DMS153 (cell line): ENCODE results near the gene CDKAL1.

ENCODE experiments used
- DNase-seq: peaks from one replicate; lab custom pipeline; 2025; lab: John Stamatoyannopoulos, UW

The CDKAL1 gene

GRCh38 chr6:21141616-21142303, 607.5 kb downstream of the CDKAL1 start:
- DNase-seq: no peak

GRCh38 chr6:21142741-21143140, 608.5 kb downstream of the CDKAL1 start:
- DNase-seq: no peak

GRCh38 chr6:21143645-21144044, 609.4 kb downstream of the CDKAL1 start:
- no peak for DNase-seq

GRCh38 chr6:21144928-21145327, 610.7 kb downstream of the CDKAL1 start:
- DNase-seq: no peak

- no peak for DNase-seq
Measured at GRCh38 chr6:21147995-21148394, 613.7 kb downstream of the CDKAL1 start.

GRCh38 chr6:21149470-21149869, 615.2 kb downstream of the CDKAL1 start:
- no peak for DNase-seq

- DNase-seq: no peak
Measured at GRCh38 chr6:21150667-21151066, 616.4 kb downstream of the CDKAL1 start.

DNA sequence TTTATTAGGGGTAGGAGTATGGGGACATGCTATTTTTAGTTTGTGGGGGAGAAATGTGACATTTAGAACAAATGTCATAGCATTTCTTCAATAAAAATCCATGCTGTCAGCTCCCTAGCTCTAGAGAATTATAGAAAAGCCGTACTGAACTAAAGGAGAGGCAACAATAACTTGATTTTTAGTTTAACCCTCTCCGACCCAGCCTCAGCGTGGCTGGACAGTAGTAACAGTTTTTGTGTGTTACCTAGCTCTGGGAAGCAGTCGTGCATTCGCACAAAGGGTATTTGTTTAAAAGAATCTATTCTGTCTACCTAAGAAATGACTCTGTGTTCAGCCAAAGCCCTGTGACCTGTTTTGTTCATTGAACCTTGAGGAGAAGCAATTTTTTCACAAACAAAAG, 616.9 kb downstream of the CDKAL1 start:
- DNase-seq: no peak

DNA sequence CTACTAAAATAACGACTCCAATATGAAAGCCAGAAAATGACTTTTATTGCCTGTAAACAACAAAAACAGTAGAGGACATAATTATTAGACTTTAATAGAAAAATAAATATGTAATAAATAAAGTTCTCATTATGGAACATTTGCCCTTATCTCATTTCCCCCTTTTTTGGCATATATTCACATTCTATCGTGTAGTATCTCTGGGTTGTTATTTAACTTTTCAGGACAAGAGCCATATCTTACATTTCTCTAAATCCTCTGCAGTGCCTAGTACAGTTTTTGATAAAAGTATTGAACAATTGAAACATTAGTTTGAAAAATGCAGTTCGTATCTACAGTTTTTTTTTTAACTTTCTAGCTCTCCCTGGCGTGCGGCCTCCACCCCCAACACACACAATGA, 617.3 kb downstream of the CDKAL1 start:
- DNase-seq: no peak

DNA sequence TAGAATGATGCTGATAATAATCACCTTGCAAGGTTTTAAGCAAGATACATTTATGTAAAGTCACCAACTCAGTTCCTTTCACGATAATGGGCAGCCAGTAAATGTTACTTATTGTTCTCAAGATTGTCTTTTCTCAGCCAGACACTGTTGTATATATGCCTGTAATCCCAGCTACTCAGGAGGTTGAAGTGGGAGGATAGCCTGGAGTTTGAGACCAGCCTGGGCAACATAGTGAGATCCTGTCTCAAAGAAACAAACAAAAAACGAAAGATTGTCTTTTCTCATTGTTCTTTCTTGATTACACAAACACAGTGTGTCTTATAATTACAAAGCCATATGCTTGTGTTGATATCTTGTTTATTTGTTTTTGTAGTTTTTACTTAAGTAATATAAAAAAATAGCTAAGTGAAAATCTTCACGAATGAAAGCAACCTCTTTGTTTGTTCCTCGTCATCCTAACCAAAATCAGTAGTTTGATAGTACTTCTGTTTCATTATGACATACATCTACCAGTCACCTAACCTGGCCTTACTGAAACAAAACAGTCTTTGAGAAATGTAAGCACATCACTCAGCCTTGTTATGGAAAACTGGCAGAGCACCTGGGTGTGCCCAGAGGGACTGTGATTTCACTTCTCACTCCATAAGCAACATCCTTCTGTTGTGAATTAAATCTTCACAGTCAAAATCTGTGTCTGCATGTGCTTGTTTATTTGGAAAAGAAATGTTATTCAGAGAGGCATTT, 623.1 kb downstream of the CDKAL1 start:
- peak; percentile 26 for DNase-seq

GRCh38 chr6:21158149-21158548, 623.9 kb downstream of the CDKAL1 start:
- DNase-seq: no peak

- no peak for DNase-seq
Measured at GRCh38 chr6:21158873-21159272, 624.6 kb downstream of the CDKAL1 start.

GRCh38 chr6:21159465-21159864, 625.2 kb downstream of the CDKAL1 start:
- DNase-seq: no peak

- DNase-seq: no peak
Measured at GRCh38 chr6:21161707-21162106, 627.5 kb downstream of the CDKAL1 start.

GRCh38 chr6:21163110-21163837, 629.0 kb downstream of the CDKAL1 start:
- no peak for DNase-seq

DNA sequence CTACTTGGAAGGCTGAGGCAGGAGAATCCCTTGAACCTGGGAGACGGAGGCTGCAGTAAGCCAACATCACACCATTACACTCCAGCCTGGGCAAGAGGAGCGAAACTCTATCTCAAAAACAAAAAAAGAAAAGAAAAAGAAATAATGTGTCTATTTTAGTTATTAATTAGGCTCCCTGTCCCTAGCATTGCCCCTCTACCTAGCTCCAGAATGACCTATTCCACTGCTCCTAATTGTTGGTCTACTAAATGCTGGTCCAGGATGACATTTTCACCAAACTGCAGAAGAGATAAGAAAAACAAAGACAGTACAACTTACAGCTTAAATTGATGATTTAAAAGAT, 629.6 kb downstream of the CDKAL1 start:
- DNase-seq: no peak

DNA sequence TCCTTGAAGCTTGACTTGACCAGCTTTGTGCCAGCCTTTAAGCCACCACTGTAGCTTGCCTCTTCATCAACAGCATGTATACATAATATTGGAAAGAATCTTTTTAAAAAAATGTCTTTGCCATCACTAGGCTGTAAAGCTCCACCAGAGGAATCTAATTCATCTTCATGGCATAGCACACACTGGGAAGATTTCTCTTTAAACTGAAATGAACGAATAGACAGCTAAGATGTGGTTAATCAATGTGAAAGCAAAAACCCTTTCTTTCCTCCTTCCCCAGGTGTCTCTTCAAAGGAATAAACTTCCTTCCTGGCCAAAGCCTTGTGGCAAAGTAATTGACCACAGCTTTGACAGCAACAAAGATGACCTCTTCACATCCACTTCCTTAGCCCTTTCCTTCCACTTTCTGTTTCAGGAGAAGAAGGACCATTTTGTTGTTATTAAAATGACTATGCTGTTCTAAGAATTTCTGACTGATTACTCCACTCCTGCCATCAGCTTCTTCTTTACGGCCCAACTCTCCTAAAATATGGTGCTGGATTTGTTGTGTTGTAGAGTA, 630.6 kb downstream of the CDKAL1 start:
- DNase-seq: no peak

DNA sequence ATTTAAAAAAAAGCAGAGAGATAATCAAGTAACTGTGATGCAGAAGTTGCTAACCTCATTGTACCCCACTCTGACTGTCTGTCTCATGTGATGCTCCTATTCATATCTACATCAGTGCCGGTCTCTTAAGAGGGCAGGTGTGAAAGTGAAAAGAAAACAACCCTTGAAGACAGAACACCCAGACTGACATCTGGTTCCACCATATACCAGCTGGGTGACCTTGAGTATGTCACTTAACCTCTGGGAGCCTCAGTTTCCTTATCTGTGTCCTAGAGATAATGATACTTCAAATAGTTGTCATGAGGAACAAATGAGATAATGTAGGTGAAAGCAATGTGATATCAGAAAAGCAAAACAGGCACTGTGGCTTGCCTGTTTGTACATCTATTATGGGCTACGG, 632.5 kb downstream of the CDKAL1 start:
- DNase-seq: no peak

DNA sequence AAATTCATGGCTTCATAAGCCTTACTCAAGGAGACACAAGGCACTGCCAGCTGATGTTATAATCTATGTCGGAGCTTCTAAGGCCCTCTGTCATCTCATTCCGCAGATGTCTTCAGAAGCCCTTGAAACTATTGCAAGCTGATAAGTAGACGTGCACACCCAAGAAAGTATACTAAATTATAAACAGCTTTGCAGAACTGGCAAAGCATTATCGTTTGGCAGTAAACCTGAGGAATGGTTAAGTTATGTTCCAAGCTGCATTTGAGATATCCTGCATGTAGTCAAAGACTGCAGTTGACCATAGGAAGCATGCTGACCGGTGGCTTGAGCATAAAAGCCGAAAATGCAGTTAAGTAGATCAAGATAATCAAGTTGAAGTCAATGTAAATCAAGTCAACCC, 633.5 kb downstream of the CDKAL1 start:
- no peak for DNase-seq

- DNase-seq: no peak
Measured at GRCh38 chr6:21171801-21172200, 637.5 kb downstream of the CDKAL1 start.

DNA sequence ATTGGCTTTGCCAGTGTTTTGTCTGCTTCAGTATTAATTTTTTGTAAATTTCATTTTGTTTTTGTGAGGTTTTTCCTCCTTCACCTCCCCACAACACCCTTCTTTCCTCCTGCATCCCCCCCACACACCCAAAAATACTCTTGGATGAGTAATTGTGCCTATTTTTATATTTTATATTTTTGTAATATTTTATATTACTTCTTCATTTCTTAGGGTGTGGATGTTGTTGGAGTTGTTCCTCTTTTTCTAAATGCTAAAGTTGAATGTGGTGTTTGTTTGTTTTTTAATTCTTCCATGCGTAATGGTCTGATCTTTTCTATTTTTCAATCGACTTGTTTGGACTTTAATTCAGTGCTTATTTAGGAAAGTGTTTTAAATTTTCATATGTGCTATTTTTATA, 638.8 kb downstream of the CDKAL1 start:
- no peak for DNase-seq

DNA sequence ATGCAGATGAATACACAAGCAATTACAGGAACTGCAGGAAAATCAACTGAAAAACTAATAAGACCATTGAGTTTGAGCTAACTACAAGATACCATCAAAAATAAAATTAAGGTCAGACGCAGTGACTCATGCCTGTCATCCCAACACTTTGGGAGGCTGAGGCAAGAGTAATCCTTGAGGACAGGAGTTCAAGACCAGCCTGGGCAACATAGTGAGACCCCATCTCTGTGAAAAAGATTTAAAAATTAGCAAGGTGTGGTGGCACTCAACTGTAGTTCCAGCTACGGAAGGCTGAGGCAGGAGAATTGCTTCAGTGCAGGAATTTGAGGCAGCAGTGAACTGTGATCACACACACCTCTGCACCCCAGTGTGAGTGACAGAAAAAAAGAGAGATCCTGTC, 639.4 kb downstream of the CDKAL1 start:
- DNase-seq: no peak

- no peak for DNase-seq
Measured at GRCh38 chr6:21176197-21176596, 641.9 kb downstream of the CDKAL1 start.
